PC-9 (cell line): ENCODE measurements around the gene SNX15. TPM values are rescaled to one million over a fixed set of nuclear protein-coding genes. Genes with fewer than 3 reads are reported as not detected.
"Not testable (repeated sequence)": the region's sequence is repeated elsewhere in the genome, so short reads cannot be mapped to it uniquely, and the experiment has no call there.

Source experiments
- BruUV-seq: library from RNA; stranded (reverse); fragments of 400-500 nt; replicated peaks from 2 replicates; lab custom pipeline; 2021; lab: Mats Ljungman, UMichigan
- CTCF ChIA-PET: fragments of 300-600 bp; sonication (Branson Sonifier 250); formaldehyde crosslinking; loops from one replicate; lab custom pipeline; 2022; ENCODE audit warnings: antibody characterized with exemption; lab: Charles Lee
- POLR2A ChIA-PET: fragments of 300-600 bp; sonication (Branson Sonifier 250); formaldehyde crosslinking; loops from one replicate; lab custom pipeline; 2022; ENCODE audit warnings: antibody characterized with exemption; ENCODE audit not compliant: unreplicated experiment; lab: Charles Lee
- DNase-seq, 2 experiments: peaks; one replicate each; pipeline versions ENCODE4 v3.0.0 to v3.0.0-alpha.2; 2015 to 2022; ENCODE audit warnings: mixed read lengths in 1 of 2
- H2AFZ ChIP-seq: fragments of 200-600 bp; sonication (generic); 2 replicates; pipeline ENCODE4 v1.8.1; 2017; ENCODE audit warnings: antibody characterized with exemption
- H3F3A ChIP-seq: fragments of 200-600 bp; sonication (generic); 2 replicates; pipeline ENCODE4 v1.8.1; 2017; ENCODE audit warnings: antibody characterized with exemption, mild to moderate bottlenecking, low read depth; ENCODE audit not compliant: insufficient read depth
- H3K27ac ChIP-seq: fragments of 200-600 bp; sonication (generic); 2 replicates; pipeline ENCODE4 v1.6.1; 2016; ENCODE audit warnings: mixed run types
- H3K27me3 ChIP-seq: fragments of 200-600 bp; sonication (generic); 2 replicates; pipeline ENCODE4 v1.6.1; 2016; ENCODE audit warnings: low read depth, mixed run types; ENCODE audit not compliant: insufficient read depth
- H3K36me3 ChIP-seq: fragments of 200-600 bp; sonication (generic); 2 replicates; pipeline ENCODE4 v1.6.1; 2016; ENCODE audit warnings: low read depth, mixed run types
- H3K4me1 ChIP-seq: fragments of 200-600 bp; sonication (generic); replicated peaks from 2 replicates; pipeline ENCODE4 v1.6.1; 2016; ENCODE audit warnings: mixed run types; ENCODE audit not compliant: insufficient read depth
- H3K4me2 ChIP-seq: fragments of 200-600 bp; sonication (generic); 2 replicates; pipeline ENCODE4 v1.6.1; 2017; ENCODE audit warnings: mixed run types
- H3K4me3 ChIP-seq: fragments of 200-600 bp; sonication (generic); 2 replicates; pipeline ENCODE4 v1.6.1; 2016; ENCODE audit warnings: mixed run types
- H3K79me2 ChIP-seq: fragments of 200-600 bp; sonication (generic); 2 replicates; pipeline ENCODE4 v1.6.1; 2017; ENCODE audit warnings: low read depth, mixed run types
- H3K9me2 ChIP-seq: fragments of 200-600 bp; sonication (generic); 2 replicates; pipeline ENCODE4 v1.8.1; 2017; ENCODE audit warnings: mild to moderate bottlenecking; ENCODE audit not compliant: insufficient read depth
- H3K9me3 ChIP-seq: fragments of 200-600 bp; sonication (generic); 2 replicates; pipeline ENCODE4 v1.8.1; 2016; ENCODE audit warnings: low read depth; ENCODE audit not compliant: insufficient read depth
- H4K20me1 ChIP-seq: fragments of 200-600 bp; sonication (generic); 2 replicates; pipeline ENCODE4 v1.8.1; 2017; ENCODE audit not compliant: insufficient read depth
- CTCF ChIP-seq: fragments of 200-600 bp; sonication (generic); conservative IDR thresholded peaks from 2 replicates; pipeline ENCODE4 v1.6.1; 2017; ENCODE audit warnings: mixed run types, antibody characterized with exemption, mild to moderate bottlenecking, moderate library complexity
- EZH2 ChIP-seq: fragments of 200-600 bp; sonication (generic); IDR thresholded peaks from 2 replicates; pipeline ENCODE4 v1.8.0; 2017; ENCODE audit warnings: antibody characterized with exemption, low read depth
- intact Hi-C: fragments of 100-400 bp; cut with micrococcal nuclease; formaldehyde crosslinking; loops from one replicate; pipeline ENCODE4 v1.10.0; 2022; ENCODE audit not compliant: unreplicated experiment
- total RNA-seq: library from RNA; stranded (reverse); gene quantifications from 2 replicates; pipeline ENCODE4 v1.2.3, GENCODE V29; 2021

The SNX15 gene
- total RNA-seq, 1 experiment from 2014 or later, result 38.2 TPM

GRCh38 chr11:65003282-65003681 lies 24.0 kb upstream of the SNX15 start:
- H3K4me3 ChIP-seq, result no peak overlapping the region
- no peak overlapping the region for H2AFZ ChIP-seq
- H3K9me3 ChIP-seq, result no peaks in the 10 kb centered on the region
- no peak for DNase-seq
- ChIA-PET POLR2A (interaction anchor here (0.6 kb wide), 1 partner anchor 139 kb away, joined by 6 read pairs; no protein-coding TSS in a partner anchor), CTCF (interaction anchor here (0.8 kb wide), 1 partner anchor 87 kb away, joined by 3 read pairs; no protein-coding TSS in a partner anchor)
- no peaks in the 10 kb centered on the region for H3K79me2 ChIP-seq
- no peaks in the 10 kb centered on the region for H3K27me3 ChIP-seq
- peaks cover 11% of the 10 kb centered on the region for H3F3A ChIP-seq
- no peaks in the 10 kb centered on the region for H3K9me2 ChIP-seq
- no TSS peak for BruUV-seq
- H4K20me1 ChIP-seq, result no peaks in the 10 kb centered on the region
- intact Hi-C loops, result no loop called here
- H3K36me3 ChIP-seq, result no peaks in the 10 kb centered on the region
- peaks cover 18% of the 10 kb centered on the region for H3K4me1 ChIP-seq
- H3K27ac ChIP-seq, result no peak overlapping the region
- TF ChIP-seq CTCF (no peak), EZH2 (no peak)
- H3K4me2 ChIP-seq, result no peak overlapping the region

- DNase-seq, POLR2A ChIA-PET, H4K20me1 ChIP-seq, H3K79me2 ChIP-seq, H3K4me2 ChIP-seq, CTCF ChIA-PET, BruUV-seq, H3K9me2 ChIP-seq, H3K9me3 ChIP-seq, H3K27ac ChIP-seq, H3K27me3 ChIP-seq, H3K4me3 ChIP-seq, H3F3A ChIP-seq, intact Hi-C loops, H2AFZ ChIP-seq, H3K36me3 ChIP-seq: not testable (repeated sequence)
- H3K4me1 ChIP-seq, result peaks cover 20% of the 10 kb centered on the region
These were observed 23.3 kb upstream of the SNX15 start for GRCh38 chr11:65003968-65004367.

- intact Hi-C loops, result no loop called here
- no peak overlapping the region for H2AFZ ChIP-seq
- no peaks in the 10 kb centered on the region for H3K27me3 ChIP-seq
- POLR2A ChIA-PET, result interaction anchor here (0.7 kb wide), 1 partner anchor 11 kb away, joined by 8 read pairs; the partner anchor contains the start of gene BATF2
- no peak overlapping the region for H3K4me3 ChIP-seq
- CTCF ChIA-PET, result no interaction called here
- H3K36me3 ChIP-seq, result no peaks in the 10 kb centered on the region
- DNase-seq, result no peak
- H3K4me1 ChIP-seq, result peaks cover 22% of the 10 kb centered on the region
- no peaks in the 10 kb centered on the region for H4K20me1 ChIP-seq
- H3K27ac ChIP-seq, result peak overlapping the region; percentile 76
- H3K4me2 ChIP-seq, result peak overlapping the region; percentile 52
- peaks cover 20% of the 10 kb centered on the region for H3F3A ChIP-seq
- no peaks in the 10 kb centered on the region for H3K9me2 ChIP-seq
- H3K9me3 ChIP-seq, result no peaks in the 10 kb centered on the region
- no TSS peak for BruUV-seq
- TF ChIP-seq CTCF, result no peak
- TF ChIP-seq EZH2, result no peak
- H3K79me2 ChIP-seq, result no peaks in the 10 kb centered on the region
These were observed 19.2 kb upstream of the SNX15 start for GRCh38 chr11:65008016-65008415.

GRCh38 chr11:65008873-65009272 lies 18.4 kb upstream of the SNX15 start:
- CTCF ChIA-PET, result interaction anchor here (0.6 kb wide), 1 partner anchor 260 kb away, joined by 4 read pairs; no protein-coding TSS in a partner anchor
- intact Hi-C loops, result no loop called here

More at GRCh38 chr11:65008873-65009272, 18.4 kb upstream of the SNX15 start:
- POLR2A ChIA-PET, result no interaction called here
- TF ChIP-seq EZH2, result no peak
- no peak for TF ChIP-seq CTCF
- Histone ChIP-seq H2AFZ (no peak overlapping the region), H3K36me3 (no peaks in the 10 kb centered on the region), H3K4me1 (peaks cover 26% of the 10 kb centered on the region), H3F3A (peaks cover 26% of the 10 kb centered on the region), H3K9me2 (no peaks in the 10 kb centered on the region), H3K27ac (no peak overlapping the region), H4K20me1 (no peaks in the 10 kb centered on the region), H3K79me2 (no peaks in the 10 kb centered on the region), H3K4me3 (no peak overlapping the region), H3K9me3 (no peaks in the 10 kb centered on the region), H3K27me3 (no peaks in the 10 kb centered on the region), H3K4me2 (no peak overlapping the region)
- no peak for DNase-seq
- no TSS peak for BruUV-seq
